ENCODE measurements around the gene ZFHX3.
"Not testable (repeated sequence)": the region's sequence is repeated elsewhere in the genome, so short reads cannot be mapped to it uniquely, and the experiment has no call there.

Gene ZFHX3

GRCh38 chr16:73047536-73048291 lies at the start of gene ZFHX3:
Gene ZFHX3 (minus strand): TSS chr16:73048128. CDS start chr16:72960145, 87,983 bp downstream.
- peak; percentile 64 for DNase-seq

DNA sequence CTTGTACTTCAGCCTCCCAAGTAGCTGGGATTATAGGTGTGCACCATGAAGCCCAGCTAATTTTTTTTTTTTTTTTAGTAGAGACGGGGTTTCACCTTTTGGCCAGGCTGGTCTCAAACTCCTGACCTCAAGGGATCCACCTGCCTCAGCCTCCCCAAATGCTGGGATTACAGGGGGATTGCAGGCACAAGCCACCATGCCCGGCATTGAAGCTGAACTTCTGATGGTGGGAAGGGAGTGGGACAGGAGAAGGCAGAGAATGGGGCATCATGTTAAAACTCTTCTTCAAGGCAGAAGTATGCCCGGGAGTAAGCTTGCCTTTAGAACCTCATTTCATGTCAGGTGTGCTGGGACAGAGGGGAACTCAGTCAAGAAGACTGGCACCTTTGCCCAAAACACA lies 48.6 kb upstream of the ZFHX3 start:
- no peak for DNase-seq

DNA sequence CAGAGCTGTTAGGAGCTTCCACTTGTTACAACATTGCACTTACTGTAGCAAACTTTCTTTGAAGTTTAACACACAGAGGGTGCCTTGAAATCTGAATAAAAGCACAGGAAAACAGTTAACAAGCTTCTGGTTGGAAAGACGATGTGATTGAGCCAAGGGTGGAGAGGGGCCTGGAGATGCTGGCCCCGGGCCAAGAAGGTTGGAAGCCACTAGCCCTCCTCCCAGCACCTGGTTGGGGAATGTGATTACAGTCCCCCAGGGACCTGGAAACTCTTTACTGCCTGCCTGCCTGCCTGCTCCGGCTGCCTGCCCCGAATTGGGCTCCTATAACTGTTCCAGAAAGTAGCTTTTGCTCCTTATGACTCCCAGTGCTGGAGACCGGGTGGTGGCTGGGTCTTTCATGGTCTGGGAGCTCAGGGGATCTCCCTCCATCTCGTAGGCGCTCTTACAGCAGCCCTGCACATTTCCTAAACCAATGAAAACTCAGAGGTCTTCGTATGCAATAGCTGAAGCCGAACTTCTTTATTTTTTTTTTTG lies 48.0 kb upstream of the ZFHX3 start:
- DNase-seq = no peak

DNA sequence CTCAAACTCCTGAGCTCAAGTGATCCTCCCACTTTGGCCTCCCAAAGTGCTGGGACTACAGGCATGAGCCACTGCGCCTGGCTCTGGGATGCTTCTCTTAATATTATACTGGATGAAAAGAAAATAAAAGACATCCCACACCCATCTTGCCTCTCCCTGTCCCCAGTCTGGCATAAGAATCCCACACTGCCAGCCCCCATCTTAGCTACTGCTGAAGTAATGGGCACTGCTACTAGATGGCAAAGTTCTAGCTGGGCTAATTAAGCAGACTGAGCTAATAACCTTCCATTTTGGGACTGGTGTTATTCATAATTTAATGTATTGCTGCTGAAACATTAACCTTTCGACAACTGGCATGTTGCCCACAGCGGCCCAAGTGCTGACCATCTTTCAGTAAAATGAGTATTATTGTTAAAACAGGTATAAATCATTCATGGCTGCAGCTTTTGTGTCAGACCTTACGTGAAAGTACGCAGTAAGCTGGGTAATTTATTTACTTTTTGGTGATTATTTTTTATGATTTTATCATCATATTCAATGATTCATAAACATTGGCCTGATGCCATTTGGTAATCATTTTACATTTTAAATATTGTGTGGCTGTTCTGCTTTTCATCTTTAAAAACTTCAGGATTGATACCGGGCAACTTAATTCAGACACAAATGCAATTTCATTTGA lies 47.4 kb upstream of the ZFHX3 start:
- DNase-seq = no peak

DNA sequence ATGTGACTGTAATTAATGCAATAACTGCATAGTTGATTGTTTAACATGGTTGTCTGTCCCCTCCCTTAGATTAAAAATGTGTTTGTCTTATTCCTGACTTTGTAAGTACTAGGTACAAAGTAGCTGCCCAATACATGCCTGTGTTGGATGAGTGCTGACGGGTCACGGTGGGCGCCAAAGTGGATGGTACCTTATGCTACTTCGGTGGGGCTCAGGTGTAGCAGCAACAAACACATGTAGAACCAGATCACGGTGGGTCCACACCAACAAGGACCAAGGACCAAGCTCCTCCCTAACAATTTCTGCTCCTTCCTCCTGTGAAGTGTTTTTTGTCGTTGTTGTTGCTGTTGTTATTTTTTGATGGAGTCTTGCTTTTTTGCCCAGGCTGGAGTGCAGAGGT lies 46.4 kb upstream of the ZFHX3 start:
- no peak for DNase-seq

- DNase-seq = no peak
Observed at GRCh38 chr16:73093146-73094144, 45.5 kb upstream of the ZFHX3 start.

- no peak for DNase-seq
Observed at GRCh38 chr16:73092236-73092781, 44.4 kb upstream of the ZFHX3 start.

DNA sequence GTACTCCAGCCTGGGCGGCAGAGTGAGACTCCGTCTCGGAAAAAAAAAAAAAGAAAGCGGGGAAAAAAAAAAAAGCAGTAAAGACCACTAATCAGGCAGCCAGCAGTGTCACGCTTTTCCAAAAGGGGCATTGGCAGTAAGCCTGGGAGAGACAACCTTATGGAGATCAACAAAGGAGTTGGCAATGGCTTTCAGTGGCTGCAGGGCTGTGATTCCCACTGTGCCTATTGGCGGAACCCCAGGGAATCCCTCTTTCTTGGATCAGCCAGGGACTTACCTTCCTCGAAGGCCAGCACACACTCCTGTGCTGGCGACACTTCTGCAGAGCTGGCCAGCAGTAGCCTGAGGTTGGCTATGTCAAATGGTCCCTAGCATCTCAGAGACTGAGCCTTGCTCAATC lies 43.2 kb upstream of the ZFHX3 start:
- DNase-seq = no peak

DNA sequence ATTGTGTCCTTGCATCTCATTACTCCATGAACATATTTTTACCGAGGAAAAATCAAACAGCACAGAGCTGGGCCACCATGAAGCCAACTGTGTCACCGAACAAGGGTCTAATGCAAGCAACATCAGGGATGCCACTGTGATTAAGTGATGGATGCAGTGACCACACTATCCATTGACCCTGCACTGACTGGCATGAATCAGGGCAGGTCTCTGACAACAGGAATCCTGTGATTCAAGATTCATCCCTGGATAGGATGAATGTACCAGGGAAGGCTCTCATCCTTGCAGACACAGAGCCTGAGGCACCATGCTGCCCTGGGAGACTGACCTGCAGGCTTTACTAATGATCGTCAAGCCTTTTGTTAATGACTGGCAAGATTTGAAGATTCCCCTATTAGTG lies 41.5 kb upstream of the ZFHX3 start:
- DNase-seq = no peak

GRCh38 chr16:73086108-73086507 lies 38.2 kb upstream of the ZFHX3 start:
- no peak for DNase-seq

DNA sequence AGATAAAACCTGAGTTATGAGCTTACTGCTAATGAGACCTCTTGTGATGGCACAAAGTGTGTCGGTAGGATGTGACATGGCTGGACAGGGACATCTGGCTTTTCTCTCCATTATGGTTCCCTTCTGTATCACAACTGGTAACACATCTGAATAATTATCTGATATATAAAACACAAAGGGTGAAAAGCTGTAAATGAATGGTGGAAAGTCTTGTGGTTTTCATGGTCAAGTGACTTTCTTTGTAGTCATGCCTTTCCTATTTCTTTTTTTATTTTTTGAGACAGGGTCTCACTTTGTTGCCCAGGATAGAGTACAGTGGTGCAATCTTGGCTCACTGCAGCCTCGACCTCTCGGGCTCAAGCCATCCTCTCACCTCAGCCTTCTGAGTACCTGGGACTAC lies 35.3 kb upstream of the ZFHX3 start:
- DNase-seq = no peak

GRCh38 chr16:73082634-73083051 lies 34.7 kb upstream of the ZFHX3 start:
- DNase-seq = not testable (repeated sequence)

DNA sequence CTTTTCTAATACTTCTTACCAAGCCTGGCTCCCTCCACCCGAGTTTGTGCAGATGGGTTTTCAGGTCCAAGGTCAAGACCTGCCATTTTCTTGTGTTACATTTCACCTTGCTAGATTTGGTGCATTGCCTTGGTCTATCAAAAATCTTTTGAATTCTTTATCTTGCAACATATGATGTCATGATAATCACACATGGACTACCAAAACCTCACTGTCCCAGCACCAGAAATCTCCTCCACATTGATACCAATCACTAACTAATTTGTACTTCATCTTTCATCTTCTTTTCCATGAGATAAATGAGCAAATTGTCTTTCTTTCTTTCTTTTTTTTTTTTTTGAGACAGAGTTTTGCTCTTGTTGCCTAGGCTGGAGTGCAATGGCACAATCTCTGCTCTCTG lies 33.0 kb upstream of the ZFHX3 start:
- no peak for DNase-seq

DNA sequence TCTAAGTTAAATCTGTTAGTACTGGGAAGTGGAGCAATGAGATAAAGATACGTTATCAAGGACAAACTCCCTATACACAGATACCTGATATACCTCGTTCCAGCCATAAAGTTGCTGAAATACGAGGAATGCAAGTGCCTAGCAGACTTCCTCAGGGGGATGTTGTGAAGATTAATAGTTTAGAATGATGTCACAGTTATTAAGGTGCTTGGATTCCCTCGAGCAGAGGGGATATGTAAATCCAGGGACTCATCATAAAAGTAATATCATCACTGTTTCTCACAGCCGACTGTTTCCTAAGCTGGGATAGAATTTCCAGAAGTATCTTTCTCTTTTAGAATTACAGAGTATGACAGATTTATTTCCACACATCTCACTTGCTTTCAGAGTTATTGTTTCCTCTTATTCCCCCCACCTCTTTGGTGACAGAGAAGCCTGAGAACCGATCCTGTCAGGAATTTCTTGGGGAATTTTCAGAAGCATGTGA lies 28.4 kb upstream of the ZFHX3 start:
- no peak for DNase-seq

GRCh38 chr16:73074382-73074781 lies 26.5 kb upstream of the ZFHX3 start:
- no peak for DNase-seq

GRCh38 chr16:73072051-73072450 lies 24.1 kb upstream of the ZFHX3 start:
- not testable (repeated sequence) for DNase-seq

DNA sequence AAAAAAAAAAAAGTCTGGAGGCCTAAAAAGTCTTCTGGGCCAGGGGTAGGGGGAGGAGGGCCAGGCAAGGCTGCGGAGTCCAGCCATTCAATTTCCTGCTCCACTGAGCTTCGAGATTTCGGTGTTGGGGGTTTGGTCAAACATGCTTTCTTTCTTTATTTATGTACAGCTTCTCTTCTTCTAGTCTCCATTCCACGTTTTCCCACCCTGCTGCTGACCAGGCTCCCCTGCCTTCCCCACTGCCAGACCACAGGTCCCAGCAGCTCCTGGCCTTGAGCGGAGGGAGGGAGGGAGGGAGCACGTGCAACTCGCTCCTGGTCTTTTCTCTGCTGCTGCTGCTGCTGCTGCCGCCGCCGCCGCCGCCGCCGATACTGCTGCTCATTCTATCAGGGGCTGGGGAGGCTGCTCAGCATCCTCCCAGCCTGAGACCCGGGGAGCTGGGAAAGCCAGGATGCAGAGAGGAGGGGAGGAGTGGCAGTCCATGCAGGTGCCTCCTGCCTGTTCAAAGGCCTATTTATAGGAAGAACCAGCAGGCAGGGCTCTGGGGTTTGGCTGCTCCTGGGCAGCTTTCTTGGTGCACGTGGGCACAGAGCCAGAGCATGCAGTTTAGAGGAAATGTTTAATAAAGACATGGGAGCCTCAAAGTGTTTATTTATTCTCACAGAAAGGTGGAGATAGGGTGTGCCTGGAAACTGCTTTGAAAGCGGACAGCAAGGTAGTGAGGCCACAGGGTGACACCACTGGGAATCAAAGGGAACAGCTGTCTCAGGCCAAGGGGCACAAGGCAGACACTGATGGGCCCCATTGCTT lies 23.4 kb upstream of the ZFHX3 start:
- no peak for DNase-seq

DNA sequence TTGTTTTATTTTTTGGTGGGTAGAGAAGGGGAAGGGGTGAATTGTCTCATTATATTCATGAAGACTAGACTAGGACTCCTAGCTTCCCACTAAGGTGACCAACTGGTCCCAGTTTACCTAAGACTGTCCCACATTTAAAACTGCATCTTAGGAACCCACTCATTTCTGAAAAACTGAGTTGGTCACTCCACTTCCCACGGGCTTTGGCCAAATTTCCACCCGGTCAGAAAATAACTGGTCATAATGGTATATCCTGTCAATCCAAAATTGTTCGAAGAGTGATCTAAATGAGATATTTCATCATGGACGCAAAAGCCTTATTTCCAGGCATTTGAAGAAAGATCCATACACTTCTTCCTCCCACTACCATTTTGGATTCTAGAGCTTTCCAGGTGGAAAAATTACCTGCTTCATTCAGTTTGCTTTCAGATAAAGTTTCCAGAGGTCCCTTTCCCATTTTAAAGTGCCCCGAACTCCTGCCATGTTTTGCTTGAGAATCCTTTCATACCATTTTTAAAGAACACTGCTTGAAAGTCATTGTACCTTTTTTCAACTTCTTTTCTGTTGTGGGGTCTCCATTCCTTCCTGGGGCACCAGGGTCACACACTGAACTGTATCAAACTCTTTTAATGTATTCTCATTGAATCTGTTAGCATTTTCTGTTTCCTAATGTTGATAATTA lies 21.8 kb upstream of the ZFHX3 start:
- DNase-seq = no peak

- DNase-seq = no peak
Observed at GRCh38 chr16:73068541-73069401, 20.8 kb upstream of the ZFHX3 start.
